Metanephros (tissue), 1 donor: Measurements from ENCODE around the gene CHRNE. TPM values are rescaled to one million over a fixed set of nuclear protein-coding genes. Genes with fewer than 3 reads are reported as not detected.

ENCODE experiments used
- total RNA-seq: library from RNA; depleted of rRNA; stranded (reverse); fragments of >200 nt; gene quantifications from one replicate; pipeline ENCODE4 v1.2.3, GENCODE V29; 2014

CHRNE gene
- 1.9 TPM for total RNA-seq

DNA sequence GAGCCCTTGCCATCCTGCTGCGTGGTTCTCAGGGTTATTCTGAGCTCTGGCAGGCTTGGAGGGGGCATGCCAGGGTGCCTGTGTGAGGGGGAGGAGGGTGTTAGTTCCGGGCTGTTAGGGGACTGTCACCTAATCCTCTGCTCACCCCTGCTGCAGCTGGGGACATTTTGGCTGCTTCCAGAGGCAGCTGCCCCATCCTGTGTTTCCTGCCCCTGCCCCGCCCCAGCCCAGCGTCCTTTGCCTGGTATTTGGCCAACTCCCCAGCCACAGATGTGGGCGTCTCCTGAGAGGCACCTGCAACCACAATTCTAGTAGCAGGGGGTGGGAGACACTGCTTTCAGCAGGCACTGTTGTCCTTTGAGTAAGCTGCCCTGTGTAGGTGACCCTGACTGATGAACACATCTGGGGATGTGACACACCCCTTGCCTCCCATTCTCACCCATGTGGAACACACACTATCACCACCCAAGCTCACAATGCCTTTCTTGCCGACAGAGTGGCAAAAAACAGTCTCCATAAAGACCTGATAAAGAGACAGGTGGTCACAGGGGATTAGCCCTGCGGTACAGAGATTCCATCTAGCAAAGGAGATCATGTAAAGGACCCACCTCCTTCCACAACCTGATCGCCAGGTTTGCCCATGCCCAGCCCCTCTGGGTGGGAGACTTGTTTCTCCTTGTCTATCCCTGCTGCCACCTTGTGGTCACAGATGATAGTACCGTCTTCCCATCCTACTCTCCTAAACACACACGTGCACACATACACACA, at the start of gene CHRNE:
Gene CHRNE (minus strand): TSS at position 48 of the 768 bp plus-strand sequence. CDS start 35 bp downstream, at position 13.

DNA sequence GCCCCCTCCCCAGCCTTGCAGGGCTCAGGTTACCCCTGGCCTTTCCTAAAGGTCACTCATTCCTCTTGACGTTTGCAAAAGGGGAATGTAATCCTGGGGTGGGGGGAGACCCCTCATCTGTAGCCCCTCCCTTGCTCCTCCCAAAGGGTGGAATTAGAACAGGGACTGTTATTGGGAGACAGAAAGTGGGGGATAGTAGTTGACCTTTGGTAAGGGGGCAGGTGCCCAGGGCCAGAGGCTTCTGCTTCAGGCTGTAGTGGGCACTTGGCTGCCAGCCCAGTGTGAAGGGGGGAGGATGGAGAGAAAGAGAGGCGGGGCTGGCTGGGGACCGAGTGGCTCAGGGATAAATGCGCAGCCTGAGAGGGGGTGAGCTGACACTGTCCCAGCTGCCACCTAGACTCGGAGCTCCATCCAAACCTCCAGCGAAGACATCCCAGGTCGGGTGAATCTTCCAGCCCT, 47.9 kb upstream of the CHRNE start, which contains the start of gene ENO3:
Gene ENO3 (plus strand): TSS at position 374 of the 459 bp plus-strand sequence. CDS start 711 bp downstream, outside the sequence.

DNA sequence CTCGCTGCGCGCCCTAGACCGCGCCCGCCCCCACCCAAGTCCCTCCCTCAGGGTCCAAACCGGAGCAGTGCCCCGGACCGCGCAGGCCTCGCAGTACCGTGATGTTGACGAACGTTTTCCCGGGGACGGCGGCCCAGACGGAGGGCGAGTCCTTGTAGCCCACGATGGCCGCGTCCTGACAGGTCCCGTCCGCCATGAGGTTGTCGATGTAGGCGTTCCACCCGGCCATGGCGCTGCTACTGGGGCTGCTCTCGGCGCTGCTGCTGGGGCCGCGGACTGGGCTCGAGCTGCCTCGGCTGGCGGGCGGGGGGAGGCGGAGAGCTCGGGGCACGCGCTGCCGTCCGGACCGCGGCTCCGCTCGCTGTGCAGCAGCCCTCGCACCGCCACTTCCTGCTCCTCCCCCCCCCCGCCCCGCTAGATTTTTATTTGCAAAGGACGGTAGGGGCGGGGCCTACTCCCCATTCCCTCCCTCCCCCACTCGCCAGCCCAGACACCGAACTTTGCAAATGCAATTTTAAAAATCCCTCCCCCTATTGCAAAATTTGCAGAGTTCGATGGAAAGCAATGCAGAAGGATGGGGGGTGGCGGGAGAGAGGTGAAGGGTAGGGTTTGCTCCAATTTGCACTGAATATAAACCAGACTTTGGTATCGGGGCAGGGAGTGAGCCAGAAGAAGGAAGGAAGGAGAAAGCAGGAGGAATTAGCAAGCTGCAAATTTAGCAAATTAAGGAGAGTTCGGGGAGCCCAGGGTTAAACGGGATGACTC, 45.5 kb upstream of the CHRNE start, which contains the start of gene PFN1:
Gene PFN1 (minus strand): TSS at position 365 of the 765 bp plus-strand sequence. CDS start 136 bp downstream, at position 229.

DNA sequence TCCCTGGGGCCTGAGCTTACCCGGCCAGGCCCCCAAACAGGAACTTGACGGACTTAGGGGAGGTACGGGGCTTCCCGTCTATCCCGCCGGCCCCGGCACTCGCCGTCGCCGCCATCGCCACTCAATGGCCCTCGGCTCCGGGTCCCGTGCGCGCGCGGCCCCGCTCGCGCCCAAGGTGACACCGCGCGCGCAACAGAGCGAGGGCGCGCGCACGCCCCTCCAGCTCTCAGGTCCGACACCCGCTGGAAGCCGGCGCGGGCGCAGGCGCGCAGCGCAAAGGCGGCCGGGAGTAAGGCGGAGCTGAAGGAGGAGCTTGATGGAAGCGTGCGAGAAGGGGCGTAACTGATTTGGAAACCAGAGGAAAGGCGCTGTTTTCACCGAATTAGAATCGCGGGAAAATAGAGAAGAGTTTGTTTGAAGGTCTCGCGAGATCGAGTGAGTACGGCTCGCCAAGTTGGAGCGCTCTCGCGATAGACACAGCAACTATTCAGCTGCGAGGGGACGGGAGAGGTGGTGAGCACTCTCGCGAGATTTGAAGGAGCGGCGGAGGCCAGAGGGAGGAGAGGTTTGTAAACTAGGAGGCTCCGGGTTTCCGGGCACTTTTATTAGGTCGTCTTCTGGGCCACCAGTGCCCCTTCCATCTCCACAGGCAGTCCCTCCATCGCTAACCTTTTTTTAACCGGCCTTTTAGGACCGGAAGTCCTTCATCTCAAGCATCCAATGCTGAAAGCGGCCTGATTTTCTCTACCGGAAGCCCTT, 37.1 kb upstream of the CHRNE start, which contains the start of the genes RNF167 and SLC25A11:
Gene RNF167 (plus strand): TSS at position 473 of the 759 bp plus-strand sequence. CDS start 642 bp downstream, outside the sequence.
Gene SLC25A11 (minus strand): TSS at position 251 of the 759 bp plus-strand sequence. CDS start 136 bp downstream, at position 115.

DNA sequence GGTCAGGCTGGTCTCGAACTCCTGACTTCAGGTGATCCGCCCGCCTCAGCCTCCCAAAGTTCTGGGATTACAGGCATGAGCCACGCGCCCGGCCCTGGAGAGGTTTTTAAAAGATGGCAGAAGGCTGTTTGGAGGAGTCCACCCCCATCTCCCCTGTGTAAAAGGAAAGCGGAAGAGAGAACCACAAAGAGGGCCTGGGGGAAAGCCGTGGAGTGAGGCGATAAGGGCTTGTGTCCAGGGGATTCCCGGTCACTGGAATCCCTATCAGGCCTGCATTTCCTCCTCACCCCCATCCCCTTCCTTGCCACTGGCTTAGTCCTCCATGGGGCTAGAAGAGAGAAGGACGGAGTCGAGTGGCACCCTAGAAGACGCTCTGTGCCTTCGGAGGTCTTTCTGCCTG, 29.1 kb upstream of the CHRNE start, which contains the start of gene GP1BA:
Gene GP1BA (plus strand): TSS at position 315 of the 400 bp plus-strand sequence. CDS start 328 bp downstream, outside the sequence.

DNA sequence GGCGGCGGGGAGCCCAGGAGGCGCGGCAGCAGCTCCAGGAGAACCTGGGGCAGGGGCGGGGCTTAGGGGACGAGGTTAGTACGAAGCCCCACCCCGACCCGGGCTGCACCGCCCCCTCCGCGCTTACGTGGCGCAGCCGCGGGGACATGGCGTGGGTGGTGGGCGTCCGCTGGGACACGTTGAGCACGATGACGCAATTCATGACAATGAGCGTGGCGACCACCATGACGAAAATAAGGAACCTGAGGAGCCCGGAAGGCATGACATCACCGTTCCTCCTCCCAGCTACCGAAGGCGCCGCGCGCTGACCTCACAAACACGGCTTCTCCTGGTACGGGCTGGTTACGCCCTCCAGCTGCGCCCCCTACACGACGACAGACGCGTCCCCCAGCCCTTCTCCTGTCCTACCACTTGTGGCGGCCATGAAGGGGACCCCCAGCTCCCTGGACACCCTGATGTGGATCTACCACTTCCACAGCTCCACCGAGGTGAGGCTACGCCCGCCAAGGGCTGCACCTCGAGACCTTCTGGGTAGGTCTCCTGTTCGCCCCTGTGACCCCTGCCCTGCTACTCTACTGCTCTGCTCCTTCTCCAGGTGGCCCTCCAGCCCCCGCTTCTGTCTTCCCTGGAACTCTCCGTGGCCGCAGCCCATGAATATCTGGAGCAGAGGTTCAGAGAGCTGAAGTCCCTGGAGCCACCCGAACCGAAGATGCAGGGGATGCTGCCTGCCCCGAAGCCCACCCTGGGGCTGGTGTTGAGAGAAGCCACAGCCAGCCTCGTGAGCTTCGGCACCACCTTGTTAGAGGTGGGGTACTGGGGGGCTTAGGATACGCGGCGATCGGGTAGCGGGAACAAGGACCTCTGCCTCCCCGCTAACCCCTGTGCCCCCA, 3.3 kb downstream of the CHRNE start, which contains the start of gene C17orf107:
Gene C17orf107 (plus strand): TSS at position 196 of the 890 bp plus-strand sequence. CDS start 227 bp downstream, at position 423.

Other genes starting within 250 kb of the CHRNE start
- gene PELP1, start 199.0 kb downstream of the CHRNE start, total RNA-seq = 76.5 TPM
- gene ARRB2, start 192.5 kb downstream of the CHRNE start, total RNA-seq = 21.9 TPM
- 19.4 TPM for gene MED11, start 171.7 kb downstream of the CHRNE start, total RNA-seq
- 0.99 TPM for gene ZMYND15, start 163.3 kb downstream of the CHRNE start, total RNA-seq
- gene CXCL16, start 163.2 kb downstream of the CHRNE start, total RNA-seq = 14.1 TPM
- gene TM4SF5, start 131.2 kb downstream of the CHRNE start, total RNA-seq = 0.53 TPM
- gene VMO1, start 116.7 kb downstream of the CHRNE start, total RNA-seq = 1.9 TPM
- gene GLTPD2, start 114.1 kb downstream of the CHRNE start, total RNA-seq = 5.0 TPM
- gene PSMB6, start 106.9 kb downstream of the CHRNE start, total RNA-seq = 118 TPM
- gene PLD2, start 95.9 kb downstream of the CHRNE start, total RNA-seq = 28.2 TPM
- gene MINK1, start 69.8 kb downstream of the CHRNE start, total RNA-seq = 46.9 TPM
- gene C17orf107, start 3.6 kb downstream of the CHRNE start, total RNA-seq = 5.6 TPM
- gene GP1BA, start 29.2 kb upstream of the CHRNE start, total RNA-seq = 0.88 TPM
- gene SLC25A11, start 36.9 kb upstream of the CHRNE start, total RNA-seq = 70.5 TPM
- gene RNF167, start 37.2 kb upstream of the CHRNE start, total RNA-seq = 33.1 TPM
- gene PFN1, start 45.4 kb upstream of the CHRNE start, total RNA-seq = 419 TPM
- 699 TPM for gene ENO3, start 48.0 kb upstream of the CHRNE start, total RNA-seq
- gene SPAG7, start 64.7 kb upstream of the CHRNE start, total RNA-seq = 76.4 TPM
- gene CAMTA2, start 84.6 kb upstream of the CHRNE start, total RNA-seq = 15.8 TPM
- 0.58 TPM for gene INCA1, start 94.4 kb upstream of the CHRNE start, total RNA-seq
- 44.0 TPM for gene KIF1C, start 94.9 kb upstream of the CHRNE start, total RNA-seq
- 0.58 TPM for gene SLC52A1, start 132.3 kb upstream of the CHRNE start, total RNA-seq
- gene ZFP3, start 175.4 kb upstream of the CHRNE start, total RNA-seq = 6.9 TPM
- gene ZNF232, start 208.8 kb upstream of the CHRNE start, total RNA-seq = 10.4 TPM
- gene USP6, start 212.9 kb upstream of the CHRNE start, total RNA-seq = 1.7 TPM